ENCODE results near the gene TP53I13.

The TP53I13 gene

GRCh38 chr17:29568331-29569244 is at the start of gene TP53I13:
TP53I13 (plus strand) TSS chr17:29568701; CDS start chr17:29568759, 58 bp downstream.
- TF ChIP-seq CTCF (IDR thresholded peaks at IDR 0.05; ENCODE audit: low read length, missing control alignments), result no peak
- DNase-seq (ENCODE audit: low read depth), result peak; percentile 78
- peak within 1 kb of the TSS; percentile 70 for H3K4me3 ChIP-seq (replicated peaks; ENCODE audit: low read depth, low read length)

DNA sequence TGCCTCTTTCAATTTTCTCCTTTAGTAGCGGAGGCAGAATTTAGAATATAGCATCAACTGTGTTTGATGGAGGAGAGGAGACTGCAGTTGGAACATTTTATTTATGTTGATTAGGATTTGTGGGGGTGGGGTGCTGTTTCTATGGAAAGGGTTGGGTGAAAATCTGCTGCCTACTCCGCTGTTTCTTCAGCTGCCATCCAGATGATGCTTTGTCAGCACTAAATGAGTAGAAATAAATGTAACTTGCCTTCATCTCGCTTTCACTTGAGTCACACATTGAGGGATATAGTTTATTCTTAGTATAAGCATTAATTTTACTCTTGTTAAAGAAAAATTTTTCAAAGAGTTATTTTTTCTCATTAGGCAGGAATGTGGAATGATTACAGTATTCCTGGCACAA is 43.8 kb upstream of the TP53I13 start:
- no peak for TF ChIP-seq CTCF (IDR thresholded peaks at IDR 0.05; ENCODE audit: low read length, missing control alignments)
- H3K4me3 ChIP-seq (replicated peaks; ENCODE audit: low read depth, low read length), result no peak overlapping the region
- no peak for DNase-seq (ENCODE audit: low read depth)

DNA sequence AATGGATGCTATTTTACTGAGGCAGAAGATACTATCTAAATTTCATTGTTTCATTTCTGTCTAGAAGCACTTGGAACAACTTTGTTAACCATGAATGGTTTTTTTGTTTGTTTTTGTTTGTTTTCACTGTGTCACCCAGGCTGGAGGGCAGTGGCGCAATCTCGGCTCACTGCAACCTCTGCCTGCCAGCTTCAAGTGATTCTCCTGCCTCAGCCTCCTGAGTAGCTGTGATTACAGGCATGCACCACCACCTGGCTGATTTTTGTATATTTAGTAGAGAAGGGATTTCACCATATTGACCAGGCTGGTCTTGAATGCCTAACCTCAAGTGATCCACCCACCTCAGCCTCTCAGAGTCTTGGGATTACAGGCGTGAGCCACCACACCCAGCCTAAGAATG is 42.2 kb upstream of the TP53I13 start:
- peak; percentile 10 for DNase-seq (ENCODE audit: low read depth)
- no peak overlapping the region for H3K4me3 ChIP-seq (replicated peaks; ENCODE audit: low read depth, low read length)
- TF ChIP-seq CTCF (IDR thresholded peaks at IDR 0.05; ENCODE audit: low read length, missing control alignments), result no peak

DNA sequence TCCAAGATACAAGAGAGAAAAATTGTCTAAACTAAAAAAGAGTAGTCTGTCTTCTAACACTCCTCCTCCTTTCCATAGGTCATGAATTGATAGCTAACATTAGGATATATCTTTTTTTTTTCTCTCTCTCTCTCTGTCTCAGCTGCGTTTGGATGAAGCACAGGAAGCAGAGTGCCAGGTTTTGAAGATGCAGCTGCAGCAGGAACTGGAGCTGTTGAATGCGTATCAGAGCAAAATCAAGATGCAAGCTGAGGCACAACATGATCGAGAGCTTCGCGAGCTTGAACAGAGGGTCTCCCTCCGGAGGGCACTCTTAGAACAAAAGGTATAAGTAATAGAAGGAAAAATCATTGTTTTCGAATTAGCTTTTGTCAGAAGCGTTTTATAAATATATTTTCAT is 34.5 kb upstream of the TP53I13 start:
- TF ChIP-seq CTCF (IDR thresholded peaks at IDR 0.05; ENCODE audit: low read length, missing control alignments), result no peak
- H3K4me3 ChIP-seq (replicated peaks; ENCODE audit: low read depth, low read length), result no peak overlapping the region
- DNase-seq (ENCODE audit: low read depth), result no peak

DNA sequence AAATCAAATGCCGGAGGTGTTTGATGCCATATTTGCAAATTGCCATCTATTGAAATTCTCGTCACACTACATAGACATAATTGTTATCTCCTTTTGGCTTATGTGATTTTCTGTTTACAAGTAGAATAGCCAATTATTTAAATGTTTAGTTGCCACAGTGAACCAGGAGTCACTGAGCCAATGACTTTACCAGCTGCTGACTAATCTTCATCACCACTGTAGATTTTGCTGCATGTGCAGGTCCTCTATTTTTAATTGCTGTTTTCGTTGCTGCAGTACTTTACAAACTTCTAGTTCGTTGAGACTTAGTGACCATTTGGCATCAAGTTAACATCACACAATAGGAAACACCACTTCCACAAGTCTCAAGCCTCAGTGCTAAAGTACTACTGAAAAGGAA is 24.4 kb upstream of the TP53I13 start:
- H3K4me3 ChIP-seq (replicated peaks; ENCODE audit: low read depth, low read length), result no peak overlapping the region
- DNase-seq (ENCODE audit: low read depth), result no peak
- TF ChIP-seq CTCF (IDR thresholded peaks at IDR 0.05; ENCODE audit: low read length, missing control alignments), result no peak

GRCh38 chr17:29546085-29546484 is 22.4 kb upstream of the TP53I13 start:
- no peak for TF ChIP-seq CTCF (IDR thresholded peaks at IDR 0.05; ENCODE audit: low read length, missing control alignments)

DNA sequence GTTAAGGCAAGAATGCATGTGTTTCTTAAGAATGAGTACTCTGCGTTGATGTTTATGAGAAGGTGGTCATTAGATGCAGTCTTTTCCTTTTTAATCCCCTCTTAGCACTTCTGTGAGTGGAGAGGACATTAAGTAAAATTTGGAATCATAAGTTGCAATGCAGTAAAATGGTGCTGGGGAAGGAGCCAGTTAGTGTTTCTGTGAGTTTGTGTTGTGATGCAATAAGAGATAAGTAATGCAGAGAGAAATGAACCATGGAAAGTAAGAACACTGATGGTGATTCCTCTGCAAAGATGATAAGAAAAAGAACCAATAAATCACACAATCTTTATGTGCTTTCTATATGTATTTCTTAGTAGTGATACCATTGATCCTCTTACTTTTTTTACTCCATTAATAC is 21.7 kb upstream of the TP53I13 start:
- no peak overlapping the region for H3K4me3 ChIP-seq (replicated peaks; ENCODE audit: low read depth, low read length)
- TF ChIP-seq CTCF (IDR thresholded peaks at IDR 0.05; ENCODE audit: low read length, missing control alignments), result no peak
- DNase-seq (ENCODE audit: low read depth), result peak; percentile 33

More at GRCh38 chr17:29546085-29546484, 22.4 kb upstream of the TP53I13 start:
- DNase-seq (ENCODE audit: low read depth), result peak; percentile 39
- H3K4me3 ChIP-seq (replicated peaks; ENCODE audit: low read depth, low read length), result no peak overlapping the region

Measured in fibroblast of pulmonary artery (primary cell).